GM10266 (cell line): ENCODE measurements around the gene ADTRP.

Experiments used
- DNase-seq: peaks from one replicate; pipeline ENCODE4 v3.0.0; 2012; ENCODE audit errors: extremely low spot score
- TF ChIP-seq, protein P1 (sequence below): IDR thresholded peaks from 2 replicates; pipeline ENCODE4 v1.5.1; 2012; ENCODE audit warnings: mild to moderate bottlenecking, low read depth; ENCODE audit not compliant: control insufficient read depth, insufficient read depth; ENCODE audit errors: missing control alignments

The ADTRP gene

GRCh38 chr6:11810854-11811643 lies 32.4 kb upstream of the ADTRP start:
- TF ChIP-seq, protein P1, sequence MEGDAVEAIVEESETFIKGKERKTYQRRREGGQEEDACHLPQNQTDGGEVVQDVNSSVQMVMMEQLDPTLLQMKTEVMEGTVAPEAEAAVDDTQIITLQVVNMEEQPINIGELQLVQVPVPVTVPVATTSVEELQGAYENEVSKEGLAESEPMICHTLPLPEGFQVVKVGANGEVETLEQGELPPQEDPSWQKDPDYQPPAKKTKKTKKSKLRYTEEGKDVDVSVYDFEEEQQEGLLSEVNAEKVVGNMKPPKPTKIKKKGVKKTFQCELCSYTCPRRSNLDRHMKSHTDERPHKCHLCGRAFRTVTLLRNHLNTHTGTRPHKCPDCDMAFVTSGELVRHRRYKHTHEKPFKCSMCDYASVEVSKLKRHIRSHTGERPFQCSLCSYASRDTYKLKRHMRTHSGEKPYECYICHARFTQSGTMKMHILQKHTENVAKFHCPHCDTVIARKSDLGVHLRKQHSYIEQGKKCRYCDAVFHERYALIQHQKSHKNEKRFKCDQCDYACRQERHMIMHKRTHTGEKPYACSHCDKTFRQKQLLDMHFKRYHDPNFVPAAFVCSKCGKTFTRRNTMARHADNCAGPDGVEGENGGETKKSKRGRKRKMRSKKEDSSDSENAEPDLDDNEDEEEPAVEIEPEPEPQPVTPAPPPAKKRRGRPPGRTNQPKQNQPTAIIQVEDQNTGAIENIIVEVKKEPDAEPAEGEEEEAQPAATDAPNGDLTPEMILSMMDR, result no peak
- no peak for DNase-seq

DNA sequence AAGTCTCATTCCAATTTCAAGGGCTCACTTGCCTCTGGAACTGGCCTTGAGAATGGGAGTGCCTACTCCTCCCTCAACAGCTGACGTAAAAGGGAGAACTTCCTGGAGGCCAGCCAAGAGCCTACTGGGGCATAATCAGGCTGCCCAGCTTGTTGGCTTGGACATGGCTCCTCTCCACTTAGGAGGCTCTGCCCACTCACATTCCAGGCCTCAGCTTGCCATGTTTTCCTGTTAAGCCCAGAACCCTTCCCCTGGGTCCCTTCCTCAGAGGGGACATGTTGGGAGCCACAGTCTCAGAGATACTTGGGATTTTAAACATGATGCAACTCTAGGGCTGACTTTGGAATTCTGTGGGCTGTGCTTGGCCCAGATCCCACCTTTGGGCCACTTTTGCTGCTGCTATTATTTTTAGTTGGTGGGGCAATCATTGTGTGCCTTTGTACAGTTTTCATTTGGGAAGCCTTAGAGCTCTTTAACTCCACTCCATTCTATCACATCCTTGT lies 31.5 kb upstream of the ADTRP start:
- TF ChIP-seq, protein P1, result no peak
- no peak for DNase-seq

- TF ChIP-seq, protein P1, result no peak
- DNase-seq, result no peak
These were observed 29.5 kb upstream of the ADTRP start for GRCh38 chr6:11808054-11808453.

- no peak for DNase-seq
- TF ChIP-seq, protein P1, result no peak
These were observed 28.1 kb upstream of the ADTRP start for GRCh38 chr6:11806561-11807317.

GRCh38 chr6:11805259-11806053 lies 26.9 kb upstream of the ADTRP start:
- TF ChIP-seq, protein P1, result no peak
- DNase-seq, result no peak

DNA sequence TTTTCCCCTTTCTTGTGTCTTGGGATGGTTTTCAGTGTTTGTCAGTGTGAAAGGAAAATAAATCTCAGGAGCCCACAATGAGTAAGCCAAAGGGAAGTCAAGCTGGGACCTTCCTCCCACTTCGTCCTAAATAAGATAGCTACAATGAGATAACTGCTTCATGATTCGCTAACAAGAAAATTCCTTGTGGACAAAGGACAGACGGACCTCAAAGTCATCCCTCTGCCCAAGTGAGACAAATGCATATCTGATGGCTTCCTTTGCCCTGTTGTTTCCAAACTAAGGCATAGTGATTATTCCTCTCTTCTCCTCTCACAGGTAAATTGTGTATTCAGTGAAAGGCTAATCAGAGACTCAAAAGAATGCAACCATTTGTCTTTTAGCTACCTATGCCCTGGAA lies 26.1 kb upstream of the ADTRP start:
- TF ChIP-seq, protein P1, result no peak
- DNase-seq, result no peak

DNA sequence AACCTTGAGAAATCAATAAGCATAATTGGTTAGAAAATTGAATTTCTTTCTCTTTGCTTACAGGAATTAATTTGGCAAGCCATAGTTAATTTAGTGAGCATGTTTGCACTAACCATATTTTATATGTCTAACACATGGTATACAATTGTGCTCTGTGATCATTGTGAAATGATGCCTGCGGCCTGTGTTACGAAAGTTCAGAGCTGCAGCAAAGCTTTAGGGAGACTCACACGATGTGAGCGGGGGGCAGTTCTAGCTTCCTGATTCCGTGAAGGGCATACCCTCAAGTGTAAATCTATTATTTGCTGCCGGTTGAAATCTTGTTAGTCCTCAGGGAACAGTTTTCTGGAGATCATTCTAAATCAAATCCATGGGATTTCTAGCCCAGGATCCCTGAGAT lies 25.5 kb upstream of the ADTRP start:
- TF ChIP-seq, protein P1, result no peak
- DNase-seq, result no peak
